Heart left ventricle (tissue), 16 donors: ENCODE results near the gene PARN. TPM values are rescaled to one million over a fixed set of nuclear protein-coding genes. Genes with fewer than 3 reads are reported as not detected.

Experiments
- ATAC-seq, 4 donors: fragments of 200-7000 bp; cut with Tn5 transposase; one replicate each; pipeline ENCODE4 v1.9.1; 2020 to 2022; ENCODE audit warnings: moderate library complexity in 4 of 4, mild to moderate bottlenecking in 3 of 4, moderate number of reproducible peaks in 1 of 4
- DNase-seq, 5 donors: peaks; one replicate each; pipeline ENCODE4 v3.0.0-alpha.2; 2020
- H3K27ac ChIP-seq, 12 donors: fragments of 200-600 bp; sonication (generic) in 4 of 12; one replicate each; pipeline versions ENCODE4 v1.5.0 to v1.8.0; 2016 to 2022; ENCODE audit warnings: mild to moderate bottlenecking in 2 of 12
- H3K27me3 ChIP-seq, 9 donors: fragments of 200-600 bp; sonication (generic) in 2 of 9; one replicate each; pipeline versions ENCODE4 v1.5.1 to v1.8.0; 2016 to 2022; ENCODE audit warnings: mild to moderate bottlenecking in 3 of 9
- H3K36me3 ChIP-seq, 9 donors: fragments of 200-600 bp; sonication (generic) in 2 of 9; one replicate each; pipeline versions ENCODE4 v1.5.0 to v1.8.0; 2018 to 2022; ENCODE audit warnings: mild to moderate bottlenecking in 2 of 9
- H3K4me1 ChIP-seq, 12 donors: fragments of 200-600 bp; sonication (generic) in 4 of 12; one replicate each; pipeline versions ENCODE4 v1.5.0 to v1.8.0; 2016 to 2022; ENCODE audit warnings: mild to moderate bottlenecking in 3 of 12
- H3K4me3 ChIP-seq, 12 donors: fragments of 200-600 bp; sonication (generic) in 4 of 12; one replicate each; pipeline versions ENCODE4 v1.5.0 to v1.8.0; 2017 to 2022; ENCODE audit warnings: mild to moderate bottlenecking in 9 of 12, moderate library complexity in 4 of 12
- H3K9me3 ChIP-seq, 12 donors: fragments of 200-600 bp; sonication (generic) in 4 of 12; one replicate each; pipeline versions ENCODE4 v1.5.0 to v1.8.0; 2016 to 2022; ENCODE audit warnings: mild to moderate bottlenecking in 1 of 12
- POLR2A ChIP-seq, 2 donors: fragments of 450-650 bp; IDR thresholded peaks; one replicate each; pipeline ENCODE4 v1.6.1; 2017; ENCODE audit warnings: antibody characterized with exemption in 2 of 2, mild to moderate bottlenecking in 2 of 2, moderate library complexity in 2 of 2
- WGBS, 4 donors: extraction: QIAGEN DNeasy Blood & Tissue Kit in 2 of 4; methylation state at CpG; one replicate each; pipeline versions ENCODE4 v1.1.5 to v1.1.7; 2013 to 2018; 5-methylcytosine and 5-hydroxymethylcytosine counted together
- intact Hi-C, 10 donors: fragments of 100-400 bp; cut with DNase I; formaldehyde crosslinking; loops; one replicate each; pipeline versions ENCODE4 v1.11.1 to v1.14.2; 2022
- polyA plus RNA-seq, 2 donors: library from polyadenylated mRNA; stranded (reverse); fragments of 200-250 nt; gene quantifications; one replicate each; pipeline ENCODE4 v1.2.3, GENCODE V29; 2013
- total RNA-seq, 9 donors: library from RNA; depleted of rRNA in 2 of 9; stranded (reverse); fragments of >200 nt in 2 of 9; fragmentation: NEBNext Ultra II Directional in 3 of 9; extraction: Animal tissue kit (Norgen Biotek cat#: 25700) in 3 of 9; gene quantifications; one replicate each; pipeline versions ENCODE4 v1.1.0 to v1.2.4, GENCODE V29; 2016 to 2023
- TF ChIP-seq, protein P1 (sequence below), 12 donors: fragments of 200-600 bp; sonication (generic) in 4 of 12; IDR thresholded peaks; one replicate each; pipeline versions ENCODE4 v1.5.0 to v1.8.0; 2018 to 2022; ENCODE audit warnings: antibody characterized with exemption in 12 of 12, mild to moderate bottlenecking in 5 of 12
- donor health status: ischemic (EF 13 %, LVEDD 7.1; RV severe dilation, severe dysfunction).
- donor health status: healthy with polysubstance abuse.
- donor health status: DM: no; HTN: yes; CAD: no.
- donor health status: DM: no; HTN: no; CAD: no.
- donor health status: ischemic (EF 25% LVEDD 6.9; RV normal size, moderate dysfunction).
- donor health status: ischemic (EF 25% LVEDD 5.7; RV mildly dilated, moderate dysfunction).
- donor health status: healthy.
- donor health status: DM: yes; HTN: yes; CAD: no.
- donor health status: ischemic (EF 35%, LVEDD 5.7; RV mildly dilated, moderate dysfunction).
- donor health status: nonischemic (EF 11% LVEDD 7.7; RV severe dilation, severe dysfunction).
- donor health status: DM: yes; HTN: yes; CAD: no.
- donor health status: PGD.
- donor health status: ischemic (EF 29% LVEDD 5.4; RV normal size, mild dysfunction).
- donor health status: nonischemic (EF 23%, LVEDD 6.1; RV moderate dilation, normal function).

Gene PARN
- total and polyA plus RNA-seq, 11 donors = 7.7 to 25.9 (median 19.8) TPM

DNA sequence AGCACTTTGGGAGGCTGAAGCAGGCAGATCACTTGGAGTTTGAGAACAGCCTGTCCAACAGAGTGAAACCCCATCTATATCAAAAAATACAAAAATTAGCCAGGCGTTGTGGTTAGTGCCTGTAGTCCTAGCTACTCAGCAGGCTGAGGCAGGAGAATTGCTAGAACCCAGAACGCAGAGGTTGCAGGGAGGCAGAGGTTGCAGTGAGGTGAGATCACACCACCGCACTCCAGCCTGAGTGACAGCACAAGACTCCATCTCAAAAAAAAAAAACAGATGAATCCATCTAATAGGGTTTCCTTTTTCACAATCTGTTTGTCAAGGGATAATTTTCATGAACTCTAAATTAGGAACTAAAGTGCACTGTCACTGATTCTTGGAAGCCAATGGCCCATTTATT, 99.0 kb downstream of the PARN start:
- Histone ChIP-seq H3K9me3 (no peaks in the 10 kb centered on the region), H3K4me1 (peaks cover 0 to 26% (median 7%) of the 10 kb centered on the region in 12 donors), H3K36me3 (peaks cover 0 to 9% (median 0%) of the 10 kb centered on the region in 9 donors), H3K27me3 (no peaks in the 10 kb centered on the region), H3K4me3 (no peak overlapping the region), H3K27ac (no peak overlapping the region)
- DNase-seq = no peak
- WGBS, 4 donors = 90 to 100% (median 92%) methylated on average over 3 of the region's 3 CpGs
- intact Hi-C loops = loop anchor here in 1 of 10 donors (5.0 kb wide), 1 partner anchor 234 kb away; no protein-coding TSS in a partner anchor
- ATAC-seq = no peak
- TF ChIP-seq, protein P1, sequence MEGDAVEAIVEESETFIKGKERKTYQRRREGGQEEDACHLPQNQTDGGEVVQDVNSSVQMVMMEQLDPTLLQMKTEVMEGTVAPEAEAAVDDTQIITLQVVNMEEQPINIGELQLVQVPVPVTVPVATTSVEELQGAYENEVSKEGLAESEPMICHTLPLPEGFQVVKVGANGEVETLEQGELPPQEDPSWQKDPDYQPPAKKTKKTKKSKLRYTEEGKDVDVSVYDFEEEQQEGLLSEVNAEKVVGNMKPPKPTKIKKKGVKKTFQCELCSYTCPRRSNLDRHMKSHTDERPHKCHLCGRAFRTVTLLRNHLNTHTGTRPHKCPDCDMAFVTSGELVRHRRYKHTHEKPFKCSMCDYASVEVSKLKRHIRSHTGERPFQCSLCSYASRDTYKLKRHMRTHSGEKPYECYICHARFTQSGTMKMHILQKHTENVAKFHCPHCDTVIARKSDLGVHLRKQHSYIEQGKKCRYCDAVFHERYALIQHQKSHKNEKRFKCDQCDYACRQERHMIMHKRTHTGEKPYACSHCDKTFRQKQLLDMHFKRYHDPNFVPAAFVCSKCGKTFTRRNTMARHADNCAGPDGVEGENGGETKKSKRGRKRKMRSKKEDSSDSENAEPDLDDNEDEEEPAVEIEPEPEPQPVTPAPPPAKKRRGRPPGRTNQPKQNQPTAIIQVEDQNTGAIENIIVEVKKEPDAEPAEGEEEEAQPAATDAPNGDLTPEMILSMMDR (IDR thresholded peaks at IDR 0.05) = no peak
- no peak for TF ChIP-seq POLR2A (IDR thresholded peaks at IDR 0.05)

- intact Hi-C loops = loop anchor here in 1 of 10 donors (5.0 kb wide), 1 partner anchor 233 kb away; no protein-coding TSS in a partner anchor
- Histone ChIP-seq H3K9me3 (no peaks in the 10 kb centered on the region), H3K4me1 (peaks cover 0 to 26% (median 7%) of the 10 kb centered on the region in 12 donors), H3K4me3 (no peak overlapping the region), H3K27ac (no peak overlapping the region), H3K36me3 (peaks cover 0 to 9% (median 0%) of the 10 kb centered on the region in 9 donors), H3K27me3 (no peaks in the 10 kb centered on the region)
- DNase-seq (no peak), ATAC-seq (no peak)
- TF ChIP-seq, protein P1 (IDR thresholded peaks at IDR 0.05) = no peak
- no peak for TF ChIP-seq POLR2A (IDR thresholded peaks at IDR 0.05)
- 89 to 94% (median 91%) methylated on average over 2 of the region's 2 CpGs for WGBS, 4 donors
These were observed 100.0 kb downstream of the PARN start for GRCh38 chr16:14530046-14530445.

- peak overlapping the region in 6 of 12 donors; percentile 2 to 54 (median 40) for H3K27ac ChIP-seq
- peaks cover 0 to 26% (median 7%) of the 10 kb centered on the region in 12 donors for H3K4me1 ChIP-seq
- H3K9me3 ChIP-seq = no peaks in the 10 kb centered on the region
- peak in 4 of 5 donors; percentile 64 to 77 (median 76) for DNase-seq
- peak; percentile 72 to 91 (median 88) for ATAC-seq
- intact Hi-C loops = loop anchor here (1.0 to 10.0 kb wide), 10 partner anchors 42 to 614 kb away; partner anchors contain the start of gene ERCC4 (in 8 of the 10)
- H3K36me3 ChIP-seq = peaks cover 0 to 9% (median 0%) of the 10 kb centered on the region in 9 donors
- TF ChIP-seq POLR2A (IDR thresholded peaks at IDR 0.05) = no peak
- TF ChIP-seq, protein P1 (IDR thresholded peaks at IDR 0.05) = peak; percentile 51 to 80 (median 74)
- H3K27me3 ChIP-seq = no peaks in the 10 kb centered on the region
- peak overlapping the region in 6 of 12 donors; percentile 2 to 42 (median 34) for H3K4me3 ChIP-seq
- 20 to 26% (median 24%) methylated on average over 11 of the region's 11 CpGs for WGBS, 4 donors
These were observed 100.9 kb downstream of the PARN start for GRCh38 chr16:14529010-14529669.

GRCh38 chr16:14528306-14528705, 101.8 kb downstream of the PARN start:
- peak overlapping the region in 1 of 12 donors; percentile 0 for H3K27ac ChIP-seq

More at GRCh38 chr16:14528306-14528705, 101.8 kb downstream of the PARN start:
- ATAC-seq (peak in 2 of 4 donors; percentile 11 to 13), DNase-seq (no peak)
- intact Hi-C loops = loop anchor here (2.0 to 10.0 kb wide), 9 partner anchors 41 to 614 kb away; partner anchors contain the start of gene ERCC4 (in 8 of the 10)
- 88 to 98% (median 97%) methylated on average over 4 of the region's 4 CpGs for WGBS, 4 donors
- Histone ChIP-seq H3K9me3 (no peaks in the 10 kb centered on the region), H3K27me3 (no peaks in the 10 kb centered on the region), H3K4me3 (no peak overlapping the region), H3K36me3 (peaks cover 0 to 9% (median 0%) of the 10 kb centered on the region in 9 donors), H3K4me1 (peaks cover 0 to 26% (median 7%) of the 10 kb centered on the region in 12 donors)
- TF ChIP-seq POLR2A (IDR thresholded peaks at IDR 0.05) = no peak
- TF ChIP-seq, protein P1 (IDR thresholded peaks at IDR 0.05) = no peak
